H1 (cell line): ENCODE results near the gene LOC101059915.
"Not testable (repeated sequence)": the region's sequence is repeated elsewhere in the genome, so short reads cannot be mapped to it uniquely, and the experiment has no call there.

Experiments used
- CTCF ChIA-PET: fragments of 300-600 bp; sonication (Branson Sonifier 250); formaldehyde crosslinking; loops from one replicate; lab custom pipeline; 2021; ENCODE audit not compliant: partially characterized antibody; lab: Charles Lee
- POLR2A ChIA-PET: fragments of 300-600 bp; sonication (Branson Sonifier 250); formaldehyde crosslinking; loops from one replicate; lab custom pipeline; 2021; ENCODE audit warnings: inconsistent platforms; ENCODE audit not compliant: partially characterized antibody; lab: Charles Lee
- DNase-seq, 2 experiments: peaks; one replicate each; pipeline versions ENCODE4 v3.0.0 to v3.0.0-alpha.2; 2010 to 2022; ENCODE audit warnings: low spot score in 2 of 2, low read depth in 1 of 2, mixed read lengths in 1 of 2
- FAIRE-seq: peaks from 2 replicates; lab custom pipeline; 2011; peaks lifted over from hg19 to GRCh38; lab: Jason Lieb, UNC
- H2AFZ ChIP-seq: 2 replicates; pipeline ENCODE4 v1.8.1; 2012; ENCODE audit warnings: low read length, inconsistent platforms
- H2AK5ac ChIP-seq: 2 replicates; pipeline ENCODE4 v1.6.1; 2013; ENCODE audit warnings: low read depth, low read length
- H2BK120ac ChIP-seq: replicated peaks from 2 replicates; pipeline ENCODE3; 2013; ENCODE audit warnings: low read depth, low read length, inconsistent platforms
- H2BK12ac ChIP-seq: 2 replicates; pipeline ENCODE4 v1.6.1; 2013; ENCODE audit warnings: low read depth, low read length
- H2BK15ac ChIP-seq: 2 replicates; pipeline ENCODE4 v1.6.1; 2013; ENCODE audit warnings: low read length
- H2BK20ac ChIP-seq: 2 replicates; pipeline ENCODE4 v1.6.1; 2013; ENCODE audit warnings: low read length
- H2BK5ac ChIP-seq: 2 replicates; pipeline ENCODE4 v1.6.1; 2013; ENCODE audit warnings: low read depth, low read length
- H3K14ac ChIP-seq: 2 replicates; pipeline ENCODE4 v1.6.1; 2013; ENCODE audit warnings: inconsistent platforms; ENCODE audit not compliant: insufficient read length
- H3K18ac ChIP-seq: 2 replicates; pipeline ENCODE4 v1.6.1; 2013; ENCODE audit warnings: low read length; ENCODE audit errors: extremely low read depth
- H3K23ac ChIP-seq: 2 replicates; pipeline ENCODE4 v1.6.1; 2013; ENCODE audit warnings: inconsistent platforms; ENCODE audit not compliant: insufficient read length
- H3K23me2 ChIP-seq: 2 replicates; pipeline ENCODE4 v1.6.1; 2013; ENCODE audit warnings: low read depth, low read length
- H3K27ac ChIP-seq: 2 replicates; pipeline ENCODE4 v1.6.1; 2011; ENCODE audit warnings: low read depth, low read length, inconsistent platforms
- H3K27me3 ChIP-seq, 4 experiments: replicated peaks in 1 of 4; 1 replicate in 1 of 4; 2 replicates in 3 of 4; pipeline versions ENCODE4 v1.6.1 to v1.8.1; 2011 to 2013; ENCODE audit warnings: low read length in 3 of 4, mild to moderate bottlenecking in 3 of 4, inconsistent platforms in 2 of 4, mixed read lengths in 2 of 4, moderate library complexity in 1 of 4; ENCODE audit not compliant: control insufficient read depth in 3 of 4, insufficient read depth in 3 of 4; ENCODE audit errors: extremely low read depth in 1 of 4
- H3K36me3 ChIP-seq, 4 experiments: 2 replicates each; pipeline versions ENCODE4 v1.6.1 to v1.8.1; 2011 to 2013; ENCODE audit warnings: mild to moderate bottlenecking in 4 of 4, low read length in 3 of 4, moderate library complexity in 2 of 4, control low read depth in 1 of 4, inconsistent platforms in 1 of 4; ENCODE audit not compliant: insufficient read depth in 4 of 4, control insufficient read depth in 2 of 4
- H3K4ac ChIP-seq: replicated peaks from 2 replicates; pipeline ENCODE3; 2013; ENCODE audit warnings: low read length, low read depth, mixed read lengths, inconsistent platforms; ENCODE audit not compliant: insufficient read length
- H3K4me1 ChIP-seq, 4 experiments: replicated peaks in 1 of 4; 1 replicate in 1 of 4; 2 replicates in 3 of 4; pipeline versions ENCODE4 v1.6.1 to v1.8.1; 2011 to 2013; ENCODE audit warnings: low read length in 3 of 4, inconsistent platforms in 2 of 4, mixed read lengths in 1 of 4; ENCODE audit not compliant: insufficient read depth in 4 of 4, control insufficient read depth in 3 of 4
- H3K4me2 ChIP-seq, 2 experiments: 2 replicates each; pipeline versions ENCODE4 v1.6.1 to v1.8.1; 2011 to 2013; ENCODE audit warnings: low read depth in 2 of 2, low read length in 2 of 2, control low read depth in 1 of 2, inconsistent platforms in 1 of 2, mild to moderate bottlenecking in 1 of 2; ENCODE audit not compliant: insufficient read depth in 1 of 2
- H3K4me3 ChIP-seq, 4 experiments: fragments of 200-600, 300-600 bp in 1 of 4; sonication (generic), shearing (Covaris generic), sonication (Bioruptor Twin) in 1 of 4; 2 replicates each; pipeline versions ENCODE4 v1.5.1 to v1.8.1; 2011 to 2016; ENCODE audit warnings: low read length in 4 of 4, low read depth in 3 of 4, control low read depth in 2 of 4, inconsistent platforms in 2 of 4, mild to moderate bottlenecking in 2 of 4, mixed read lengths in 1 of 4, moderate library complexity in 1 of 4; ENCODE audit not compliant: insufficient read depth in 2 of 4; ENCODE audit errors: extremely low read depth in 1 of 4
- H3K56ac ChIP-seq: replicated peaks from 2 replicates; pipeline ENCODE3; 2013; ENCODE audit warnings: low read depth, mild to moderate bottlenecking, mixed read lengths, low read length, inconsistent platforms; ENCODE audit not compliant: insufficient read length
- H3K79me1 ChIP-seq: 2 replicates; pipeline ENCODE4 v1.6.1; 2013; ENCODE audit warnings: low read depth, low read length, control low read depth
- H3K79me2 ChIP-seq, 2 experiments: 2 replicates each; pipeline versions ENCODE4 v1.6.1 to v1.8.1; 2012 to 2013; ENCODE audit warnings: low read length in 2 of 2, mild to moderate bottlenecking in 2 of 2, inconsistent platforms in 1 of 2; ENCODE audit not compliant: insufficient read depth in 2 of 2, control insufficient read depth in 1 of 2
- H3K9ac ChIP-seq, 4 experiments: replicated peaks in 1 of 4; 1 replicate in 1 of 4; 2 replicates in 3 of 4; pipeline versions ENCODE4 v1.6.1 to v1.8.1; 2011 to 2013; ENCODE audit warnings: low read depth in 3 of 4, low read length in 3 of 4, control low read depth in 2 of 4, mild to moderate bottlenecking in 2 of 4, moderate library complexity in 2 of 4, inconsistent platforms in 1 of 4; ENCODE audit errors: extremely low read depth in 1 of 4
- H3K9me3 ChIP-seq, 2 experiments: 2 replicates each; pipeline versions ENCODE4 v1.6.1 to v1.8.1; 2012 to 2013; ENCODE audit warnings: mild to moderate bottlenecking in 2 of 2, moderate library complexity in 2 of 2, control low read depth in 1 of 2, inconsistent platforms in 1 of 2, low read depth in 1 of 2, low read length in 1 of 2, mixed read lengths in 1 of 2; ENCODE audit not compliant: insufficient read depth in 2 of 2
- H4K20me1 ChIP-seq, 2 experiments: replicated peaks in 1 of 2; 2 replicates each; pipeline versions ENCODE3 to v1.8.1; 2011 to 2013; ENCODE audit warnings: inconsistent platforms in 2 of 2, low read length in 2 of 2, mild to moderate bottlenecking in 1 of 2; ENCODE audit not compliant: insufficient read depth in 2 of 2, control insufficient read depth in 1 of 2
- H4K5ac ChIP-seq: 2 replicates; pipeline ENCODE4 v1.6.1; 2013; ENCODE audit warnings: low read length, low read depth, mixed read lengths, inconsistent platforms; ENCODE audit not compliant: insufficient read length
- H4K8ac ChIP-seq: 2 replicates; pipeline ENCODE4 v1.8.0; 2013; ENCODE audit warnings: mild to moderate bottlenecking, moderate library complexity, low read length, inconsistent platforms; ENCODE audit not compliant: insufficient read depth; ENCODE audit errors: extremely low read depth
- H4K91ac ChIP-seq: replicated peaks from 2 replicates; pipeline ENCODE3; 2013; ENCODE audit warnings: low read length, mixed read lengths, inconsistent platforms; ENCODE audit not compliant: insufficient read length
- WGBS, 2 experiments: shearing (Covaris generic) in 1 of 2; methylation state at CpG; one replicate each; pipeline versions ENCODE4 v1.1.6 to v1.1.7; 2013 to 2015; ENCODE audit warnings: low lambda C conversion rate in 2 of 2, mixed read lengths in 2 of 2, inconsistent platforms in 1 of 2, low coverage in 1 of 2, missing lambda C conversion rate in 1 of 2; ENCODE audit not compliant: insufficient replicate concordance in 2 of 2, insufficient coverage in 1 of 2, insufficient read length in 1 of 2; ENCODE audit errors: extremely low coverage in 1 of 2, missing lambda C conversion rate in 1 of 2; 5-methylcytosine and 5-hydroxymethylcytosine counted together

LOC101059915 gene

DNA sequence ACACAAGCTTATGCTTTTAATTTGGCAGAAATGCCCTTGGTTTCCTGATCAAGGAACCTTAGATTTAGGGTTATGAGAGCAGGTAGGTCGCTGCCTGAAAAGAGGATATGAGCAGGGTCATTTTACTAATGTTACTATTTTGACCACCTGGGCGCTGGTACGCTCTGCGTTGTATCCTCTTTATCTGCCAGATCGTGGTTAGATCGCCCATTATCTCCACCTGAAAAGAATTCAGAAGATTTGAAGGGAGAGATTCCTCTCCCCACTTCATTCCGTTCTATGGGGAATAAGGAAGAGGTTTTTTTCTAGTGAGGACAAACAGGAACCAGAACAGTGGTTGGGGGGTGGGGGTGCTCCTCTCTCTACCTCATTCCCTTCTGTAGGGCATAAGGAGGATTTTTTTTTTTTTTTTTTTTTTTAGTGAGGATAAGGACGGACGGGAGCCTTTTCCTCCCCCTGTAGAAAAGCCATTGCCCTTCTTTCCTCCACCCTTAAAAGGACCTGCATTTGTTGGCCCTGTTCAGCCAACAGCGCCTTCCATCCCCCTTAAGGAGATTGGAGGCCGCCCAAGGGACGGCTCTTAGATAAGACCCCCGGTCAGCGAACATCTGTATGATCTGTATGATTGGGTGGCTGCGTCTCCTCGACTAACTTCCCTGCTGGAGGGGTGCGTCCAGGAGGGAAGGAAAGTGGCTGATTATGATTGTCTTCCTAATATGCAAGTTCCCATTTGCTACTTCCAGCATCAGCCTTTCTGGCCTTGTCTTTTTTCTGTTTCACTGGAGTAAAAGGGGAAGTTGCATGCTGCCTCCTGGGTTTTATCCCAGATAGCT is 30.3 kb downstream of the LOC101059915 start:
- H3K4me3 ChIP-seq, CTCF ChIA-PET, H3K27ac ChIP-seq, H2AFZ ChIP-seq, H2BK12ac ChIP-seq, FAIRE-seq, H4K5ac ChIP-seq, POLR2A ChIA-PET, H3K4me1 ChIP-seq, H3K4me2 ChIP-seq, H3K23ac ChIP-seq, H3K79me1 ChIP-seq, H4K8ac ChIP-seq, H4K91ac ChIP-seq, H3K9ac ChIP-seq, H3K9me3 ChIP-seq, H3K14ac ChIP-seq, H3K79me2 ChIP-seq, H3K23me2 ChIP-seq, DNase-seq, H2BK20ac ChIP-seq, H3K18ac ChIP-seq, H3K27me3 ChIP-seq, H3K36me3 ChIP-seq, H3K4ac ChIP-seq, H4K20me1 ChIP-seq, H2BK15ac ChIP-seq, H2BK120ac ChIP-seq, H2BK5ac ChIP-seq, H3K56ac ChIP-seq, H2AK5ac ChIP-seq: not testable (repeated sequence)
- no CpG with 5 or more reads among the region's 17 CpGs for WGBS, 2 experiments
